CD4-positive, alpha-beta memory T cell (primary cell): Measurements from ENCODE around the gene ZNF397. TPM values are rescaled to one million over a fixed set of nuclear protein-coding genes. Genes with fewer than 3 reads are reported as not detected.

Experiments
- CTCF ChIA-PET: fragments of 350-600 bp; sonication (Branson Sonifier 250); formaldehyde crosslinking; loops from one replicate; lab custom pipeline; 2021; ENCODE audit warnings: inconsistent platforms; ENCODE audit not compliant: partially characterized antibody; lab: Charles Lee
- POLR2A ChIA-PET: fragments of 350-600 bp; sonication (Branson Sonifier 250); formaldehyde crosslinking; loops from one replicate; lab custom pipeline; 2021; ENCODE audit not compliant: partially characterized antibody; lab: Charles Lee
- DNase-seq, 5 donors: peaks; one replicate each; pipeline versions ENCODE4 v3.0.0 to v3.0.0-alpha.2; 2020 to 2022; ENCODE audit warnings: mixed read lengths in 1 of 5
- H3K27ac ChIP-seq: one replicate; pipeline ENCODE4 v1.7.0; 2013; ENCODE audit warnings: low read depth, low read length
- H3K27me3 ChIP-seq: 2 replicates; pipeline ENCODE4 v1.7.0; 2013; ENCODE audit warnings: mild to moderate bottlenecking, low read length, moderate library complexity; ENCODE audit not compliant: insufficient read depth
- H3K36me3 ChIP-seq: 2 replicates; pipeline ENCODE4 v1.7.0; 2013; ENCODE audit warnings: mild to moderate bottlenecking, low read length, moderate library complexity; ENCODE audit not compliant: insufficient read depth
- H3K4me1 ChIP-seq: 2 replicates; pipeline ENCODE4 v1.7.0; 2013; ENCODE audit warnings: mild to moderate bottlenecking, low read length, moderate library complexity; ENCODE audit not compliant: insufficient read depth
- H3K4me3 ChIP-seq, 2 donors: one replicate each; pipeline ENCODE4 v1.7.0; 2013; ENCODE audit warnings: low read length in 2 of 2, mild to moderate bottlenecking in 1 of 2
- H3K9me3 ChIP-seq, 2 donors: one replicate each; pipeline ENCODE4 v1.7.0; 2013; ENCODE audit warnings: low read length in 2 of 2, control low read depth in 1 of 2; ENCODE audit not compliant: control insufficient read depth in 1 of 2
- H3K27ac Mint-ChIP-seq, 7 donors: one replicate each; pipeline ENCODE4 v1.8.0; 2020 to 2021; ENCODE audit warnings: mixed read lengths in 7 of 7, mild to moderate bottlenecking in 6 of 7, inconsistent platforms in 3 of 7, moderate library complexity in 3 of 7
- H3K27me3 Mint-ChIP-seq, 2 donors: one replicate each; pipeline ENCODE4 v1.8.0; 2020 to 2021; ENCODE audit warnings: mixed read lengths in 2 of 2
- H3K36me3 Mint-ChIP-seq, 2 donors: one replicate each; pipeline ENCODE4 v1.8.0; 2020 to 2021; ENCODE audit warnings: mixed read lengths in 2 of 2, inconsistent platforms in 1 of 2, mild to moderate bottlenecking in 1 of 2
- H3K4me1 Mint-ChIP-seq, 4 donors: one replicate each; pipeline ENCODE4 v1.8.0; 2020 to 2021; ENCODE audit warnings: mixed read lengths in 4 of 4, mild to moderate bottlenecking in 1 of 4
- H3K4me3 Mint-ChIP-seq, 8 donors: one replicate each; pipeline ENCODE4 v1.8.0; 2020 to 2021; ENCODE audit warnings: mixed read lengths in 8 of 8, mild to moderate bottlenecking in 7 of 8, moderate library complexity in 6 of 8, inconsistent platforms in 3 of 8
- H3K9me3 Mint-ChIP-seq, 8 donors: one replicate each; pipeline ENCODE4 v1.8.0; 2020 to 2021; ENCODE audit warnings: mixed read lengths in 8 of 8, mild to moderate bottlenecking in 5 of 8, inconsistent platforms in 3 of 8, moderate library complexity in 1 of 8
- intact Hi-C: fragments of 100-400 bp; cut with micrococcal nuclease; formaldehyde crosslinking; loops from one replicate; pipeline ENCODE4 v1.15.1; 2023
- polyA plus RNA-seq, 2 donors: library from polyadenylated mRNA; unstranded; fragments of 300-500 nt; fragmentation: Illumina TruSeq; gene quantifications; one replicate each; pipeline ENCODE4 v1.2.3, GENCODE V29; 2021
- total RNA-seq, 2 experiments: library from RNA; stranded (reverse); gene quantifications; one replicate each; pipeline ENCODE4 v1.2.3, GENCODE V29; 2021

ZNF397 gene
- total and polyA plus RNA-seq, 4 experiments from 2014 or later: 4.6 to 58.5 (median 31.8) TPM

GRCh38 chr18:35227254-35227653 lies 13.6 kb upstream of the ZNF397 start:
- peaks cover 3 to 6% of the 10 kb centered on the region in 2 donors for H3K27me3 Mint-ChIP-seq
- H3K27me3 ChIP-seq: no peaks in the 10 kb centered on the region
- no peak overlapping the region for H3K4me3 Mint-ChIP-seq
- DNase-seq: no peak
- H3K27ac Mint-ChIP-seq: no peak overlapping the region
- ChIA-PET POLR2A (no interaction called here), CTCF (interaction anchor here (0.9 to 2.2 kb wide), 2 partner anchors 123 to 159 kb away, joined by 3 to 6 read pairs; no protein-coding TSS in a partner anchor)
- H3K4me1 Mint-ChIP-seq: peaks cover 3 to 4% (median 3%) of the 10 kb centered on the region in 4 donors
- no peak overlapping the region for H3K4me3 ChIP-seq
- no peaks in the 10 kb centered on the region for H3K9me3 ChIP-seq
- intact Hi-C loops: no loop called here
- no peaks in the 10 kb centered on the region for H3K9me3 Mint-ChIP-seq
- H3K27ac ChIP-seq: no peak overlapping the region
- no peaks in the 10 kb centered on the region for H3K4me1 ChIP-seq
- no peaks in the 10 kb centered on the region for H3K36me3 Mint-ChIP-seq
- no peaks in the 10 kb centered on the region for H3K36me3 ChIP-seq

DNA sequence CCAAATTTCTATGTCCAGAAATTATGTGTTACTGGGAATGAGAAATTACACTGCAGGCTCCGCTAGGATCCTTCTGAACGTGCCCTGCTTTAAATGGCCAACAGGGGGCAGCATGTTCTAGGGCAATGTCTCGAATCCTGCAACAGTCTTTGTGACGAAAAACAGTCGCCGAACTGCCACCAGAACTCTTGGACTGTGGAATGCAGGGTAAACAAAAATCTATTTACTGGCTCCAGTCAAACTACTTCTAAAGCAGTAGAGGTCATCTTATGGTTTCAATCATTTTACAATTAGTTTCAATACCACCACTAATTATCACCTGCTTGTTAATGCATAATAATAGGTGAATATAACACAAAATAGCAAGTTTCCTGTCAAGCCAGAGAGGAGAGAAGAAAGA lies 9.8 kb upstream of the ZNF397 start:
- DNase-seq: peak; percentile 72 to 79 (median 78)
- H3K4me3 ChIP-seq: no peak overlapping the region
- H3K27ac ChIP-seq: no peak overlapping the region
- Mint-ChIP-seq H3K27me3 (no peaks in the 10 kb centered on the region), H3K4me1 (peaks cover 3 to 4% (median 3%) of the 10 kb centered on the region in 4 donors), H3K27ac (peak overlapping the region in 1 of 7 donors; percentile 50), H3K4me3 (peak overlapping the region in 7 of 8 donors; percentile 21 to 76 (median 51)), H3K36me3 (no peaks in the 10 kb centered on the region), H3K9me3 (no peaks in the 10 kb centered on the region)
- H3K9me3 ChIP-seq: no peaks in the 10 kb centered on the region
- CTCF ChIA-PET: interaction anchor here (0.8 to 9.0 kb wide), 22 partner anchors 10 to 225 kb away, joined by 3 to 88 read pairs (median 5); partner anchors contain the start of gene ZNF397
- intact Hi-C loops: loop anchor here (1.0 to 2.0 kb wide), 6 partner anchors 9 to 225 kb away; no protein-coding TSS in a partner anchor
- H3K4me1 ChIP-seq: no peaks in the 10 kb centered on the region
- H3K27me3 ChIP-seq: no peaks in the 10 kb centered on the region
- POLR2A ChIA-PET: interaction anchor here (1.5 kb wide), 1 partner anchor 113 kb away, joined by 5 read pairs; the partner anchor contains the start of gene ZNF24
- no peaks in the 10 kb centered on the region for H3K36me3 ChIP-seq

GRCh38 chr18:35236571-35237363 lies 4.1 kb upstream of the ZNF397 start:
- POLR2A ChIA-PET: no interaction called here
- Mint-ChIP-seq H3K36me3 (peaks cover 0 to 8% of the 10 kb centered on the region in 2 donors), H3K4me1 (peaks cover 0 to 14% (median 2%) of the 10 kb centered on the region in 4 donors), H3K27ac (no peak overlapping the region), H3K27me3 (no peaks in the 10 kb centered on the region), H3K4me3 (no peak overlapping the region), H3K9me3 (no peaks in the 10 kb centered on the region)
- intact Hi-C loops: no loop called here
- no peak for DNase-seq
- H3K4me3 ChIP-seq: no peak overlapping the region
- H3K4me1 ChIP-seq: peaks cover 7% of the 10 kb centered on the region
- H3K27me3 ChIP-seq: no peaks in the 10 kb centered on the region
- H3K27ac ChIP-seq: no peak overlapping the region
- no peaks in the 10 kb centered on the region for H3K36me3 ChIP-seq
- H3K9me3 ChIP-seq: no peaks in the 10 kb centered on the region
- CTCF ChIA-PET: interaction anchor here (1.2 to 9.0 kb wide), 2 partner anchors 118 to 150 kb away, joined by 6 to 88 read pairs; no protein-coding TSS in a partner anchor

DNA sequence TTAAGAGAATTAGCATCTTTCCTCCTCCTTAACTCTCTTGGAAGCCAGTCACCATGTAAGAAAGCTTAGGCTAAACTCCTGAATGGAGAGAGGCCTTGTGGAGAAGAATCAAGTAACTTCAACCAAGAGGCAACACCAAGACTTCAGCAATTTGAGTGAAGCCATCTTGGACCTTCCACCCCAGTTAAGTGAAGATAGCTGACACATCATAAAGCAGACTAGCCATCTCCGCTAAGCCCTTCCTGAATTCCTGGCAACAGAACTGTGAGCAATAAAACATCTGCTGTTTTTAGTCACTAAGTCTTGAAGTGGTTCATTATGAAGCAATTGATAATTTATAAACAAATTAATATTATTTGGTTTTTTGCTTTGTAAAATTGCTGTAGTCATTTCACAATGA lies 1.5 kb upstream of the ZNF397 start:
- POLR2A ChIA-PET: interaction anchor here (1.7 to 2.8 kb wide), 6 partner anchors 11 to 733 kb away, joined by 3 to 33 read pairs (median 18); partner anchors contain the start of genes RMP24, ZNF24 and ZSCAN30
- Histone ChIP-seq H3K9me3 (no peaks in the 10 kb centered on the region), H3K27me3 (no peaks in the 10 kb centered on the region), H3K4me3 (no peak overlapping the region), H3K4me1 (peaks cover 17% of the 10 kb centered on the region), H3K36me3 (peaks cover 9% of the 10 kb centered on the region), H3K27ac (no peak overlapping the region)
- intact Hi-C loops: no loop called here
- Mint-ChIP-seq H3K36me3 (peaks cover 18 to 29% of the 10 kb centered on the region in 2 donors), H3K27me3 (no peaks in the 10 kb centered on the region), H3K9me3 (no peaks in the 10 kb centered on the region), H3K4me3 (peak overlapping the region in 2 of 8 donors; percentile 25 to 77), H3K27ac (peak overlapping the region in 2 of 7 donors; percentile 10 to 68), H3K4me1 (peaks cover 7 to 34% (median 11%) of the 10 kb centered on the region in 4 donors)
- CTCF ChIA-PET: interaction anchor here (1.0 to 3.0 kb wide), 6 partner anchors 105 to 233 kb away, joined by 3 to 16 read pairs (median 4); no protein-coding TSS in a partner anchor
- DNase-seq: no peak

- H3K4me1 ChIP-seq: peaks cover 17% of the 10 kb centered on the region
- peak overlapping the region; percentile 81 to 90 for H3K4me3 ChIP-seq
- H3K36me3 ChIP-seq: peaks cover 26% of the 10 kb centered on the region
- Mint-ChIP-seq H3K27me3 (no peaks in the 10 kb centered on the region), H3K36me3 (peaks cover 39 to 50% of the 10 kb centered on the region in 2 donors), H3K27ac (peak overlapping the region; percentile 94 to 100 (median 99)), H3K9me3 (peaks cover 0 to 5% (median 0%) of the 10 kb centered on the region in 8 donors), H3K4me1 (peaks cover 11 to 40% (median 15%) of the 10 kb centered on the region in 4 donors), H3K4me3 (peak overlapping the region; percentile 96 to 98 (median 96))
- ChIA-PET CTCF (interaction anchor here (1.3 to 3.0 kb wide), 6 partner anchors 10 to 215 kb away, joined by 3 to 16 read pairs (median 8); partner anchors contain the start of gene ZSCAN30), POLR2A (interaction anchor here (1.1 to 2.8 kb wide), 12 partner anchors 21 to 731 kb away, joined by 3 to 33 read pairs (median 8); partner anchors contain the start of genes INO80C, MAPRE2, RMP24 and ZNF24)
- intact Hi-C loops: loop anchor here (1.0 to 10.0 kb wide), 4 partner anchors 215 to 823 kb away; partner anchors contain the start of genes GALNT1, RMP24 and RPRD1A
- H3K27ac ChIP-seq: peak overlapping the region; percentile 95
- peak in 3 of 5 donors; percentile 9 to 24 (median 17) for DNase-seq
- no peaks in the 10 kb centered on the region for H3K27me3 ChIP-seq
- no peaks in the 10 kb centered on the region for H3K9me3 ChIP-seq
These were observed 592 bp downstream of the ZNF397 start for GRCh38 chr18:35241448-35241804.

DNA sequence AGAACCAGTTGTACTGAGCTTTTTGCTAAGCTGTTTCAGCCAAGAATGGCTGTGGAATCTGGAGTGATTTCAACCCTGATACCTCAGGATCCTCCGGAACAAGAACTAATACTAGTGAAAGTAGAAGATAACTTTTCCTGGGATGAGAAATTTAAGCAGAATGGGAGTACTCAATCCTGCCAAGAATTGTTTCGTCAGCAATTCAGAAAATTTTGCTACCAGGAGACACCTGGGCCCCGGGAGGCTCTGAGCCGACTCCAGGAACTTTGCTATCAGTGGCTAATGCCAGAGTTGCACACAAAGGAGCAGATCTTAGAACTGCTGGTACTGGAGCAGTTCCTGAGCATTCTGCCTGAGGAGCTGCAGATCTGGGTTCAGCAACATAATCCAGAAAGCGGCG lies 1.6 kb downstream of the ZNF397 start:
- POLR2A ChIA-PET: interaction anchor here (1.2 to 1.9 kb wide), 2 partner anchors 25 to 48 kb away, joined by 3 to 11 read pairs; partner anchors contain the start of gene ZSCAN30
- Histone ChIP-seq H3K9me3 (no peaks in the 10 kb centered on the region), H3K27me3 (no peaks in the 10 kb centered on the region), H3K36me3 (peaks cover 32% of the 10 kb centered on the region), H3K27ac (no peak overlapping the region), H3K4me3 (no peak overlapping the region), H3K4me1 (peaks cover 17% of the 10 kb centered on the region)
- H3K9me3 Mint-ChIP-seq: peaks cover 0 to 5% (median 0%) of the 10 kb centered on the region in 8 donors
- CTCF ChIA-PET: interaction anchor here (1.4 to 2.6 kb wide), 3 partner anchors 11 to 26 kb away, joined by 3 to 11 read pairs (median 9); no protein-coding TSS in a partner anchor
- no peak for DNase-seq
- H3K4me1 Mint-ChIP-seq: peaks cover 11 to 40% (median 15%) of the 10 kb centered on the region in 4 donors
- peaks cover 49 to 60% of the 10 kb centered on the region in 2 donors for H3K36me3 Mint-ChIP-seq
- H3K4me3 Mint-ChIP-seq: peak overlapping the region in 3 of 8 donors; percentile 9 to 15 (median 10)
- H3K27ac Mint-ChIP-seq: peak overlapping the region in 5 of 7 donors; percentile 42 to 68 (median 60)
- no peaks in the 10 kb centered on the region for H3K27me3 Mint-ChIP-seq
- intact Hi-C loops: loop anchor here (10.0 kb wide), 1 partner anchor 822 kb away; the partner anchor contains the start of gene RPRD1A
